ENCODE measurements around the gene C16orf92. TPM values are rescaled to one million over a fixed set of nuclear protein-coding genes. Genes with fewer than 3 reads are reported as not detected.

C16orf92 gene
- total RNA-seq, 2 donors from 2014 or later, result not detected

DNA sequence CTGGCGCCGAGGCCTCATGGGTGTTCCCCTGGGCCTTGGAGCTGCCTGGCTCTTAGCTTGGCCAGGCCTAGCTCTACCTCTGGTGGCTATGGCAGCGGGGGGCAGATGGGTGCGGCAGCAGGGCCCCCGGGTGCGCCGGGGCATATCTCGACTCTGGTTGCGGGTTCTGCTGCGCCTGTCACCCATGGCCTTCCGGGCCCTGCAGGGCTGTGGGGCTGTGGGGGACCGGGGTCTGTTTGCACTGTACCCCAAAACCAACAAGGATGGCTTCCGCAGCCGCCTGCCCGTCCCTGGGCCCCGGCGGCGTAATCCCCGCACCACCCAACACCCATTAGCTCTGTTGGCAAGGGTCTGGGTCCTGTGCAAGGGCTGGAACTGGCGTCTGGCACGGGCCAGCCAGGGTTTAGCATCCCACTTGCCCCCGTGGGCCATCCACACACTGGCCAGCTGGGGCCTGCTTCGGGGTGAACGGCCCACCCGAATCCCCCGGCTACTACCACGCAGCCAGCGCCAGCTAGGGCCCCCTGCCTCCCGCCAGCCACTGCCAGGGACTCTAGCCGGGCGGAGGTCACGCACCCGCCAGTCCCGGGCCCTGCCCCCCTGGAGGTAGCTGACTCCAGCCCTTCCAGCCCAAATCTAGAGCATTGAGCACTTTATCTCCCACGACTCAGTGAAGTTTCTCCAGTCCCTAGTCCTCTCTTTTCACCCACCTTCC lies 35.5 kb upstream of the C16orf92 start:
- DNase-seq, result no peak
- ATAC-seq, result no peak
- intact Hi-C loops (cut with DNase I), result no loop called here

DNA sequence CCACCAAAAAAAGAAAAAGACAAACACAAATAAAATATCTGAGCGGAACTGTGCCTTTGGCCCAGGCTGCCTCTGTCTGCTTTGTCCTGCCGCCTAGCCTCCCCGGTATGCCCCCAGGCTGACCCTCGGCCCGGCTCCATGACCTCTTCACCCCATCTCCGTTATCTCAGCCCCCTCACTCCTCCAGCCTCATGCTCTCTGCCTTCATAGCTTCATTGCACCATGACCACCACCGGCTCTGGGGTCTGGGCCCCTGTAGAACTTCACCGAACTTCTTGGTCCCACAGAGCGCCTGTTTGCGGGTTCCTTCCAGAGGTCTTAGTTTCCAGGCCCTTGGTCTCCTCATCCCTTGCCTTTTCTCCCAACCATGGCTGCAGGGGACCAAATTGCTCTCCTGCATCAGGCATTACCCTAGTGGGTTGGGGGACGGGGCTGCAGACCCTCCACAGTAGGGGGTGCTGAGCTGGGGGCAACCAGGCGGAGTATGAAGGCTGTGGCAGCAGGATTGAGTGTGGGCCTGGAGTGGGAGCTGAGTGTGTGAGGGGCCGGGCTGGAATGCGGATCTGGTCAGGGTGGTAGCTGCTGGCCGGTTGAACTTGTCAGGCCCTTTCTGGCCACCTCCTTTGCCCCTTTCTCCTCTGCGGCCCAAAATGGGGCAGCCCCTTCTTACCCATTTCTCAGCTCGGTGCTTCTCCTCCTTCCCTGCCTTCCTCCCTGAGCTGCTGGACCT lies 34.5 kb upstream of the C16orf92 start:
- ATAC-seq (no peak), DNase-seq (no peak)
- intact Hi-C loops (cut with DNase I), result no loop called here

DNA sequence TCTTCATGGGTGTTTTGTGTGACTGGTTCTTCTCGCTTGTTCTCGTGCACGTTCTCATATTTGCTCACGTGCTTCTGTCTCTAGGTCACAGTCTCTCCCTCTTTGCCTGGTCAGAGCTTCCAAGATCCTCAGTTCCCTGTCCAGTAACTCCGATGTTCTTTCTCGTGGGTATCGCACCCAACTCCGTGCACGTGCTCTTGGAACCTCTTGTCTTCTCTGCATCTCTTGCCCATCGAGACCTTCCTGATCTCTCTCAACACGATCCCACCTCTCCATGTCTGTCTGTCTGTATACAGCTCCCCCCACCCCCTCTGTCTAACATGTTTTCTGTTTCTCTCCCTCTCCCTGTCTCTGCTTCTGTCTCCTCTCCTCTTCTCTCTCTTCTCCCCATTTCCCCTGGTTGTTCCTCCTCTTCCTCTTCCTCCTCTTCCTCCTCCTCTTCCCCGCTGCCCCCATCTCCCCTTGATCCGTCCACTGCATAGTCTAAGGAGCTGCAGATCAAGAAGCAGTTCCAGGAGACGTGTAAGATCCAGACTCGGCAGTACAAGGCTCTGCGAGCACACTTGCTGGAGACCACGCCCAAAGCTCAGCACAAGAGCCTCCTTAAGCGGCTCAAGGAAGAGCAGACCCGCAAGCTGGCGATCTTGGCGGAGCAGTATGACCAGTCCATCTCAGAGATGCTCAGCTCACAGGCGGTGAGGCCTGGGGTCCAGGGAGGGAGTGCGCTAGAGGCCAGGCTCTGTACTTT lies 33.7 kb upstream of the C16orf92 start:
- ATAC-seq, result no peak
- intact Hi-C loops (cut with DNase I), result no loop called here
- DNase-seq, result no peak

DNA sequence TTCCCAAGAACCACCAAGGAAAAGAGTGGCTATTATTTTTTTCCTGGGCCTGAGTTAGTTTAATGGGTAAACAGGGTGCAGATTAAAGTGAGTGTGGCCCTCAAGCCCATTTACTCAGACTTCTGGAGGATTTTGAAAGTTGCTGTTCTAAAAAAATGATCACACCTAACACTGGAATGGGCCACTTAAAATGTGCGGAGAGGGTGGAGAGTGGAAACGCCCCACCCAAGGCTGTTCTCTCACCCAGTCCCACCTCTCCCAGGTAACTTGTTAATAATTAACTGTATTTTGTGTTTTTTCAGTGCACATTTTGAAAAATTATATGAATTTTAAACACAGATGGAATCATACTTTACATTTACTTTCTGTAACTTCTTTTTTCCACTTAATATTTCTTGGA lies 33.0 kb upstream of the C16orf92 start:
- ATAC-seq (no peak), DNase-seq (no peak)
- intact Hi-C loops (cut with DNase I), result loop anchor here in 1 of 2 donors (10.0 kb wide), 1 partner anchor 65 kb away; the partner anchor contains the start of gene KCTD13

DNA sequence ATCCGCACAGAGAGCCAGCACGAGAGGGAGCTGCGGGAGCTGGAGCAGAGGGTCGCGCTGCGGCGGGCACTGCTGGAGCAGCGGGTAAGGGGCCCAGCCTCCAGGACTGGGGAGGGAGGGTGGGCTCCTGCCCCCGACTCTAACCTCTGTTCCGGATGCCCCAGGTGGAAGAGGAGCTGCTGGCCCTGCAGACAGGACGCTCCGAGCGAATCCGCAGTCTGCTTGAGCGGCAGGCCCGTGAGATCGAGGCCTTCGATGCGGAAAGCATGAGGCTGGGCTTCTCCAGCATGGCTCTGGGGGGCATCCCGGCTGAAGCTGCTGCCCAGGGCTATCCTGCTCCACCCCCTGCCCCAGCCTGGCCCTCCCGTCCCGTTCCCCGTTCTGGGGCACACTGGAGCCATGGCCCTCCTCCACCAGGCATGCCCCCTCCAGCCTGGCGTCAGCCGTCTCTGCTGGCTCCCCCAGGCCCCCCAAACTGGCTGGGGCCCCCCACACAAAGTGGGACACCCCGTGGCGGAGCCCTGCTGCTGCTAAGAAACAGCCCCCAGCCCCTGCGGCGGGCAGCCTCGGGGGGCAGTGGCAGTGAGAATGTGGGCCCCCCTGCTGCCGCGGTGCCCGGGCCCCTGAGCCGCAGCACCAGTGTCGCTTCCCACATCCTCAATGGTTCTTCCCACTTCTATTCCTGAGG lies 32.0 kb upstream of the C16orf92 start:
- no peak for ATAC-seq
- intact Hi-C loops (cut with DNase I), result loop anchor here in 1 of 2 donors (10.0 kb wide), 1 partner anchor 66 kb away; the partner anchor contains the start of gene KCTD13
- DNase-seq, result no peak

DNA sequence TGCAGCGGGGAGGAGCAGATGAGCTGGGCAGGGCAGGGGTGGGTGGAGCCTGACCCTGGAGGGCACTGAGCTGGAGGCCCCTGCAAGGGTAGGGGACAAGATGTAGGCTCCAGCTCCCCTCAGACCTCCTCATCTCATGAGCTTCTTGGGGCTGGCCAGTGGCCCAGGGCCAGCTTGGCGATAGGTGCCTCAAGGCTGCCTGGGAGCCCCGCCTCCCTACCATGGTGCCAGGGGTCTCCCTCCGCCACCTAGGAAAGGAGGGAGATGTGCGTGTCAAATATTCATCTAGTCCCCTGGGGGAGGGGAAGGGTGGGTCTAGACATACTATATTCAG lies 31.5 kb upstream of the C16orf92 start:
- intact Hi-C loops (cut with DNase I), result loop anchor here in 1 of 2 donors (10.0 kb wide), 1 partner anchor 67 kb away; the partner anchor contains the start of gene KCTD13
- ATAC-seq (no peak), DNase-seq (no peak)

DNA sequence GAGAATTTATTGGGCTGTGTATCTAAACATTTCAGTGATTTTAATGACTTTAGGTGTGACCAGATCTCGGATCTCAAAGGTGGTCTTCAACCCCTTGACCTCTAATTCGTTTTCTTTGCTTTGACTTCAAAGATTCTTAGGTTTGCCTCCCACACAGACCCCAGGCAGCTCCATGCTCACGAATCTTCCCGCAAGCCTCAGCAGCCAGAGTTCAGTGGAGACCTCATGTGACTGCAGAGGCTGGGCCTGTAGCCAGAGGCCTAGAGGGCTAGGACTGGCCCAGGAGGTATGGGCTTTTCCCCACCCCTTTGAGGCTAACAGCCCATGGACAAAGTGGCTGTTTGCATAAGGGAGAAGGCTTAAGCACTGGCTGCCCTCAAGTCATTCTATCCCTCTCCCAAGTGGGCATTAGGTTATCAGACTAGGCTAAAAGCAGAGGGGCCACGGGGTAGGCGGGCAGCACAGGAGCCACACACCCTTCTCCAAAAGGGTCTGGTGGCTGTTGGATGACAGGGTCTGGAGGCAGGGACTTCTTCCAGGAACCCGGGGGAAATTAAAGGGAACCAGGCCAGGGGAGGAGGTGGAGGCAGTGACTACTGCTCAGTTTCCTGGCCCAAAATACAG lies 30.5 kb upstream of the C16orf92 start:
- DNase-seq (no peak), ATAC-seq (no peak)
- intact Hi-C loops (cut with DNase I), result loop anchor here in 1 of 2 donors (10.0 kb wide), 1 partner anchor 68 kb away; the partner anchor contains the start of gene KCTD13

DNA sequence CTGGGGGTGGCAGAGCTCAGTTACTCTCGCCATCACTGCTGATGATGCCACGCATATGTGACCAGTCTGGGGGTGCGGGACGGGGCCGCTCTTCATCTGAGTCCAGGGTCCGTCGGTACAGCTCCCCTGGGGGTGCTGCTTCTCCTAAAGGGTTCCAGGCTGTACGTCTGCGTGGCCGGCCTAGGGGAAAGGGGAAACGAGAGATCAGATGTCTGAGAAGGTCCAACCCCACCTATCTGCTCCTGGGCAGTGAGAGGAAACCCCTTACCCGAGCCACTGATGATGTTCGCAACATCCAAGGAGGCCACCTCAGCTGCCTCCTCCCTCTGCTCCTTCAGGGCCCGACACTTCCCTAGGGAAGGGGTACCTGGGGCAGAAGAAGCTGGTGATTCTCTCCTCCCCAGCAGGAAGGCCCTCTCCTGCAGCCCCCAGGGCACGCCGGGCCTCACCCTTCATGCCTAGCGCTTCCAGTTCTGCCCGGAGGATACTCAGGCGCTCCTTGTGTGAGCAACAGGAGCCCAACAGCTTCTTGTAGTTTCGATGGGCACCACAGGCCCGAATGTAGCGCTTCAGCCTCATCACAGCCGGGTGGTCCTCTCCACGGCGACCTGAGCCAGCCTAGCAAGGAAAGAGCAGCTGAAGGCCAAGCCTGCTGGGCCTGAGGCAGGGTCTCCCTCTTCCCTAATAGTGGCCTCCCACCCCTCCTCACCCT lies 29.7 kb upstream of the C16orf92 start:
- ATAC-seq (no peak), DNase-seq (peak; percentile 12)
- intact Hi-C loops (cut with DNase I), result loop anchor here in 1 of 2 donors (10.0 kb wide), 1 partner anchor 69 kb away; the partner anchor contains the start of gene KCTD13

DNA sequence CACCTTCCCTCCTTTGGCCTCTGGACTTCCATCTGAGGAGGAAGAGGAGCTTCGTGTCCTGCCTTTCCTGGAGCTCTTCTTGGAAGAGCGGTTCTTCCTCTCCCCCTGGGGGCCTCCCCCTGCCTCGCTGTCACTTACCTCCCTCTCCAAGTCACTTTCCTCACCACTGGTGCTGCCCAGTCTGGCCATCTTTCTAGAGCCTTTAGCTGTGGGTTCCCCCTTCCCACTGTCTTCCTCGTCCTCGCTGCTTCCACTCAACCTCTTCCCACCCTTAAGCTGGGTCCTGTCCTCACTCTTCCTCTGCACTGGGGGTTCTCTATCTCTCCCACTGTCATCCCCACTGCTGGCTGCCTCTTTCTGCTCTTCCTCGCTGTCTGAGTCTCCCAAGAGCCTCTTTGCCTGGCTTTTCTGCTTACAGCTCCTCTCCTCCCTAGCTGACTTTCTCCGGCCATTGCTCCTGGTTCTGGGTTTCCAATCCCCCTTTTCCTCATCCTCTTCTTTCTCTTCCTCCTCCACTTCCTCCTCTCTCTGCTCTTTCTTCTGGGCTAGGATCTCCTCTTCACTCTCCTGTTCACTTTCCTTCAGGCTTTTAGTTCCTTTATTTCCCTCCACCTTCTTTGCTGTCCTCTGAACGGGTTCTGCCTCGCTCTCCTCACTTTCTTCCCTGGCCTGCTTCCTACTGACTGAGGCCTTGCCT lies 28.9 kb upstream of the C16orf92 start:
- DNase-seq (peak; percentile 11), ATAC-seq (no peak)
- intact Hi-C loops (cut with DNase I), result loop anchor here in 1 of 2 donors (10.0 kb wide), 1 partner anchor 69 kb away; the partner anchor contains the start of gene KCTD13

DNA sequence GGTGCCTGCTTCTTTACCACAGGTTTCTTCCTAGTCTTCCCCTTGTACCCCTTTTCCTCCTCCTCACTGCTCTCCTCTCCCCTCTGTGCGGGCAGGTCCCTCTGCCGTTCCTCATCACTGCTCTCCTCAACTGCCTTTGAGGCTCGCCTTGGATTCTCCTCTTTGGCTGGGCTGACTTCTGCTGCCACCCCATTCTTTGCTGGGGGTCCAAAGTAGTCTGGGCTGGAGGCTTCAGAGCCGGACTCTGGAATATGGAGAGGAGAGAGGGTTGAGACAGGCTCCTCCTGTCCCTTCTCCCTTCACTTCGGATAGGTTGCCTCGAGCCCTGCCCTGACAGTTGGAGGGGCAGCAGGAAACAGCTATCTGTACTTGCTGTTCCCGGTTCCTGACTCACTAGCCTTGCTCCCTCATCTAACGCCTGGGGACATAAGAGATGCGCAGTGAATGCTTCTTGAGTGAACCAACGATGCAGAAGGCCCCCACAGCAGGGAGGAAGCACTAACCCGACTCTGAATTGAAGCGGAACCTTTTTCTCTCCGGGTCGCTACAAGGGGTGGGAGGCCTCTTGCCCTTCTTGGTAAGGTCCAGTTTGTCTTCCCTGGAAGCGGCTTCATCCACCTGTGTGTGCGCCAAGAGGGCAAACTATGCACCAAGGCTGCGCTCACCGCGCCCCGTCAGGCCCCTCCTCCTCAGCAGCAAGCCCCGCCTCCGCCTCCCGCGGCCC lies 28.2 kb upstream of the C16orf92 start:
- intact Hi-C loops (cut with DNase I), result loop anchor here in 1 of 2 donors (10.0 kb wide), 1 partner anchor 70 kb away; the partner anchor contains the start of gene KCTD13
- peak; percentile 32 to 60 for ATAC-seq
- DNase-seq, result peak; percentile 56

DNA sequence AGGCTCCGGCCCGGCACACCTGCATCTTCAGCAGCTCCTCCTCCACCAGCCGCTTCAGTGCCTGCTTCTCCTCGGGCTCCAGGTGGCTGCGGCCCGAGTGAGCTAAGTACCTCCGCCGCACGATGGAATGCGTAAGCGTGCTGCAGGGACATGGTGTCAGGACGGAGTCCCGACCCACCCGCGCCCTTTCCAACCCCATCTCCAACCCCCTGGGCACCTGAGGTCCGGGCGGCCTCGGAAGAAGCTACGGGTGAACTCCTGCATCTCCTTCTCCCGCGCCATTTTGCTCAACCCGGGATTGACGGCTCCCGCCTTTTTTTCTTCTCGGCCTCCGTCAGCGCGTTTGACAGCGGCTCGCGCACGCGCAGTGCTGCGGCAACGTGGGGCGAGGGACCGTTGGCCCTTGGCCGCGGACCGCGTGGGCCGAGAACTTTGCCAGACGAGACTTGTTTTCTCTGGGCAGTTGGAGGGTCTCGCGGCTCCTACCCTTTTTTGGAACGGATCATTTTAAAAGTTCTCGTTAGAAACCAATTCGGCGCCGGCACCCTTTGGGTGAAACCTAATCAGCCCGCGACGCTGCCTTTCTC lies 27.6 kb upstream of the C16orf92 start, which contains the start of gene HIRIP3:
Gene HIRIP3 (minus strand): TSS at position 294 of the 587 bp plus-strand sequence. CDS start 12 bp downstream, at position 282.
- intact Hi-C loops (cut with DNase I), result loop anchor here in 1 of 2 donors (10.0 kb wide), 1 partner anchor 71 kb away; the partner anchor contains the start of gene KCTD13
- ATAC-seq (peak; percentile 81 to 87), DNase-seq (peak; percentile 92)

DNA sequence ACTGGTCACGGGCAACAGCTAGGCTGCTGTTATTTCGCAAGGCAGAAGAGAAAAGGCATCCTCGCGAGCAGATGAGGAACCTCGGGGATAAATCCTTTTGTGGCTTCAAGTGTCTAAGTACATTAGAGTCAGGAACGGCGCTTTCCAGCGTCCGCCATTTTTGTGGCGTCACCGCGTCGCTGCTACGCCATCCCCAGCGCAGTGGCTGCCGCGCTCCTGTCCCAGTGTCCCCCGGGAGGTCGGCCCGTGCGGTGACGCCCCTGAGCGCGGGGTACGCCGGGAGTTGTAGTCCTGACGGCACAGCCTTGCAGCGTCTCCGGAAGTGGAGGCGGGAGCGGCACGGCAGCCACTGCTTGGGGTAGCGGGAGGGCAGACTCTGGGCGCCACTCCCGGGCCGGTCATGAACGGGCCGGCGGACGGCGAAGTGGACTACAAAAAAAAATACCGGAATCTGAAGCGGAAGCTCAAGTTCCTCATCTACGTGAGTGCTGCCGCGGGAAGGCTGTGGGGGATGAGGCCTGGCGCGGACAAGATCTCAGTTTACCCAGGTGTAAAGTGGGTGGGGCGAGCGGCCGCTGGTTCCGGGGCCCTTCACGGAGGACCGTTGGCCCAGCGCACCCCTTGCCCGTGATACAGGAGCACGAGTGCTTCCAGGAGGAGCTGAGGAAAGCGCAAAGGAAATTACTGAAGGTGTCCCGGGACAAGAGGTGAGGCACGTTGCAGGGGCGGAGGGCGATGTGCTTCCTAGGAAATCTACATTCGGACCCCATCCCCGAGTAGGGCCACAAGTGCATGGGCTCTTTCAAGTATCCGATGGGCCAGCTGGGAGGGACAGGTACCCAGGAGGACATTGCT lies 26.9 kb upstream of the C16orf92 start, which contains the start of gene INO80E:
Gene INO80E (plus strand): TSS at position 331 of the 855 bp plus-strand sequence. CDS start 70 bp downstream, at position 401.
- DNase-seq (peak; percentile 99), ATAC-seq (peak; percentile 98 to 99)
- intact Hi-C loops (cut with DNase I), result loop anchor here (2.0 to 10.0 kb wide), 2 partner anchors 33 to 71 kb away; partner anchors contain the start of genes KCTD13 (in 1 of the 2) and TMEM219 (in 1 of the 2)

DNA sequence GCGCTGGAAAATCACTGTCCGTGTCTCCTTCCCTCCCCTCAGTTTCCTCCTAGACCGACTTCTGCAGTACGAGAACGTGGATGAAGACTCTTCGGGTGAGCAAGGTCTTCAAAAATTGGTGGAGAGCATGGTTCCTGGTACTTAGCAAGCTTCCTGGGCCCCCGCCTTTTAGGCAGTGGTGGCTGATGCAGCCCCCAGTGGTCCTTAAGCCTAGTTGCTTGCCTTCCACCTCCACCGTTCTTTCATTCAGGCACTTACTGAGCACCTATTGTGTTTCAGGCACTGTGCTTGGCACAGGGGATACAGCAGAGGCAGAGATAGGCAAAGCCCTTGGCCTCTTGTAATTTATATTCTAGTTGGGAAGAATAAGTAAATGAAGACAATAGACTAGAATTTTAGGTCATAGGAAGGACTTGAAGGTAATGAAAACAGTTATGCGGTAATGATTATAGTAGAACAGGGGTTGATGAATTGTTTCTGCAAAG lies 26.2 kb upstream of the C16orf92 start:
- intact Hi-C loops (cut with DNase I), result loop anchor here (2.0 to 10.0 kb wide), 2 partner anchors 34 to 72 kb away; partner anchors contain the start of genes KCTD13 (in 1 of the 2) and TMEM219 (in 1 of the 2)
- DNase-seq, result no peak
- ATAC-seq, result no peak

DNA sequence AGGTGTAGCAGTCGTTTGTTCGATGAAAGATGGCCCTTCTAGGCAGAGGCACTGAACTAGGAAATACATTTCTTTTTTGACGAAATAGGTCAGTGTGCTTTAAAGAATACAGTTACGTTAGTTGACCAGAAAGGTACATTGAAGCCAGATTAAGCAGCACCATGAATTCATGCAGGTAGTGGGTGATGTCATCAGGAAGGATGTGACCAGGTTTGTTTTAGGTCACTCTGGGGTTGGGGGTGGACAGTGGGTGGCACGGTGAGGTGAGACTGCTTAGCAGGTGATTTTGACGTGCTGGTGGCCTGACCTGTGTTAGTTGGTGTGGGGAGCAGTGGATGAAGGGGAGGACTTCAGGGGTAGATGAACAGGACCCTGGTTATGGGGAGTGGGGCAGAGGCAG lies 23.4 kb upstream of the C16orf92 start:
- ATAC-seq, result no peak
- intact Hi-C loops (cut with DNase I), result loop anchor here in 1 of 2 donors (10.0 kb wide), 2 partner anchors 75 to 135 kb away; partner anchors contain the start of genes CDIPT and KCTD13

More for the DNA sequence above, 23.4 kb upstream of the C16orf92 start:
- no peak for DNase-seq
